ENCODE data around the gene THSD7B.

The THSD7B gene

DNA sequence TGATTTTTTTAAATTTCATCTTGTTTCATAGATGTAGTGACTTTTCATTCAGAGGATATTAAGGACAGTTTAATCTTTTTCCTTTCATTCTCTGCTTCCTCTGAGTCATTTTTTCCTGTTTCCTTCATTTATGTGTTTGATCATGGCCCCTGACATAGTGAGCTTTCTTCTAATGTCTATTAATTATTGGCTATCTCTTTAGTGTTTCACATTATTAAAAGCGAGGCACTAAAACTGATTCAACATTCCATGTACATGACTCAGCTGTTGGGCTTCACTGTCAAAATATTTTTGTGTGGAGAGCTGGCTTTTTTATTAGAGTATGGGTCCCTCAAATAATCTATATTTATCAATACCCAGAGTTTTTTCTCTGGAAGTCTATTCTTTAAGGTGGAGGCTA is 125.8 kb downstream of the THSD7B start:
- Mint-ChIP-seq H3K4me1 (no peaks in the 10 kb centered on the region), H3K9me3 (no peaks in the 10 kb centered on the region), H3K4me3 (no peak overlapping the region), H3K27me3 (ENCODE audit: low read depth, poor library complexity) (peaks cover 3% of the 10 kb centered on the region), H3K36me3 (ENCODE audit: low read depth) (no peaks in the 10 kb centered on the region), H3K27ac (no peak overlapping the region)
- DNase-seq = no peak
- TF ChIP-seq, protein P1, sequence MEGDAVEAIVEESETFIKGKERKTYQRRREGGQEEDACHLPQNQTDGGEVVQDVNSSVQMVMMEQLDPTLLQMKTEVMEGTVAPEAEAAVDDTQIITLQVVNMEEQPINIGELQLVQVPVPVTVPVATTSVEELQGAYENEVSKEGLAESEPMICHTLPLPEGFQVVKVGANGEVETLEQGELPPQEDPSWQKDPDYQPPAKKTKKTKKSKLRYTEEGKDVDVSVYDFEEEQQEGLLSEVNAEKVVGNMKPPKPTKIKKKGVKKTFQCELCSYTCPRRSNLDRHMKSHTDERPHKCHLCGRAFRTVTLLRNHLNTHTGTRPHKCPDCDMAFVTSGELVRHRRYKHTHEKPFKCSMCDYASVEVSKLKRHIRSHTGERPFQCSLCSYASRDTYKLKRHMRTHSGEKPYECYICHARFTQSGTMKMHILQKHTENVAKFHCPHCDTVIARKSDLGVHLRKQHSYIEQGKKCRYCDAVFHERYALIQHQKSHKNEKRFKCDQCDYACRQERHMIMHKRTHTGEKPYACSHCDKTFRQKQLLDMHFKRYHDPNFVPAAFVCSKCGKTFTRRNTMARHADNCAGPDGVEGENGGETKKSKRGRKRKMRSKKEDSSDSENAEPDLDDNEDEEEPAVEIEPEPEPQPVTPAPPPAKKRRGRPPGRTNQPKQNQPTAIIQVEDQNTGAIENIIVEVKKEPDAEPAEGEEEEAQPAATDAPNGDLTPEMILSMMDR (IDR thresholded peaks at IDR 0.05) = no peak

DNA sequence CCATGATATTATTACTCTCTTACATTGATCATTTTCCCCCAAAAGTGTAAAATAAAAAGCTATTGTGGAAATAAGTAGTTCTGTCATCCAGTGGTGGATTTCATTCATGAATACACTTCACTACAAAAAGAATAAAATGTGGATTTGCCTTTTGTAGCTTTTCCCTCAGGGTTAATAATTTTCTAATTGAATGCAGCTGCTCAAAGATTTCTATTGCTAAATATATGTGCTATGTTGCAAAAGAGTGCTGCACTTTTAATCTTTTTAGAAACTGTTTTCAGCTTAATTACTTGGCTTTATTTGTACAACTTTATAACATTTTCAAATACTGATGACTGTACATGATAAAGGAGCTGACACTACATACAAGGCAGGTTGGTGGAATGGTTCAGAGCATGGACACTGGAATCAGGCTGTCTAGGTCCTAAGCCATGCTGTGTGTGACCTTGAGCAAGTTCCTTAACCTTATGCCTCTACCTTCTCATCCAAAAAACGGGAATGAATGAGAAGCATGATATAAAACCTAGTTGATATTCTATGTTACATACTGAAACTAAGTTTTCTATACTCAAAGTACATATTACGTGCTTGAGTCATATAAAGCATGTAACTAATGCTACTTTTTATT is 128.8 kb downstream of the THSD7B start:
- no peaks in the 10 kb centered on the region for H3K36me3 Mint-ChIP-seq (ENCODE audit: low read depth)
- DNase-seq = no peak
- no peaks in the 10 kb centered on the region for H3K4me1 Mint-ChIP-seq
- H3K27ac Mint-ChIP-seq = no peak overlapping the region
- peaks cover 4% of the 10 kb centered on the region for H3K9me3 Mint-ChIP-seq
- TF ChIP-seq, protein P1 (IDR thresholded peaks at IDR 0.05) = no peak
- H3K27me3 Mint-ChIP-seq (ENCODE audit: low read depth, poor library complexity) = peaks cover 7% of the 10 kb centered on the region
- no peak overlapping the region for H3K4me3 Mint-ChIP-seq

DNA sequence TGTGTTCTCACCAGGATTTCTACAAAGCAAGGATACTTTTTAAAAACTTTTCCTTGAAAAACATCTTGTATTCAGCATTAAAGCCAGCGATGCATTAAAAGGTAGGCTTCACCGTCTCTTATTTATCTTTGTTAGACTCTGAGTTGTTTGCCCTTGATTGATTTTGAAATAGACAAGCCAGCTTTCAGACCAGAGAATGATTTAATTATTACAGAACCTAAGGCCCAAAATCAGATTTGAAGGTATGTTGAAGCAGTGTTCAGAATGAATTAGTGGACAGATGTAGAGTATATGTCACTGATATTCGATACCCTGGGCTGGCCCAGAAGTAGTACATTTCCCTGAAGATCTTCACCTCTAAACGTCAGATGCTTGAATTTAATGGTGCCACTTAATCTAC is 136.4 kb downstream of the THSD7B start:
- peaks cover 4% of the 10 kb centered on the region for H3K9me3 Mint-ChIP-seq
- H3K27ac Mint-ChIP-seq = no peak overlapping the region
- H3K36me3 Mint-ChIP-seq (ENCODE audit: low read depth) = no peaks in the 10 kb centered on the region
- H3K4me3 Mint-ChIP-seq = no peak overlapping the region
- H3K27me3 Mint-ChIP-seq (ENCODE audit: low read depth, poor library complexity) = peaks cover 8% of the 10 kb centered on the region
- peaks cover 10% of the 10 kb centered on the region for H3K4me1 Mint-ChIP-seq
- DNase-seq = no peak
- TF ChIP-seq, protein P1 (IDR thresholded peaks at IDR 0.05) = no peak

DNA sequence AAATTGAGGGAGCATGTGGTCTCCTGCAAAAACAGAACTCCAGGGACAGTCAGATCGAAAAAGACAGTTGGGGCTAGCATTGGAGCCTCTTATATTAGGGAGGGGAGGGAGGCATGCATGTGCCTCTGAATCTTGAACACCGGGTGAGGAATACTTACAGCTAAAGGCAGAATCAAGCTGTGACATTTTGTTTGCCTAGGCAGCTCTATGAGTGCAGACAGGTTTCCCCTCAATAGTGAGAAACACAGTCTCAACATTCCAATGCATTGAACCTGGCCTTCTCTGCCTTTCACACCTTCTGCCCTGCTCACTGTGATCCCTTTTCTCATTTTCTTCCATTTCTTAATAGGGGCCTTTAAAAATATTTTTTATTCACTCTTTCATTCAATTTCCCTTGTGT is 140.4 kb downstream of the THSD7B start:
- TF ChIP-seq, protein P1 (IDR thresholded peaks at IDR 0.05) = no peak
- H3K27me3 Mint-ChIP-seq (ENCODE audit: low read depth, poor library complexity) = peaks cover 7% of the 10 kb centered on the region
- no peak overlapping the region for H3K4me3 Mint-ChIP-seq
- H3K27ac Mint-ChIP-seq = no peak overlapping the region
- H3K9me3 Mint-ChIP-seq = no peaks in the 10 kb centered on the region
- peaks cover 10% of the 10 kb centered on the region for H3K4me1 Mint-ChIP-seq
- H3K36me3 Mint-ChIP-seq (ENCODE audit: low read depth) = no peaks in the 10 kb centered on the region
- no peak for DNase-seq

DNA sequence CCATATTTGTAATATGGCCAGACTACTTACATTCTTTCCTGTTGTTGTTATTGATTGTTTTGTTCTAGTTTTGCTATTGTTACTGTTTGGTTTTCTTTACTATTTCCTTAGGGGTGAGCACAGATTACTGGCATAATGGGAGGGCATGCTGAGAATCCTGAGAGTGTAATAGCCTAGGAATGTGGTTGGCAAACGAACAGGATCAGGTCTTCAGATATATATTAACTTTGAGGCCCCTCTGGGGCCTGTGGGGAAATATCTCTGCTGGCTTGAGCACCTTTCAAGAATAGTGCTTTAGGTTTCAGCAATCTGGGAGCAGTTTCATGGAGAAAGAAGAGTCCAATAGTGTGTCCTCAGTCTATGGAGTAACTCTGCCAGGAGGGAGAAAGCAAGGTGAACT is 144.4 kb downstream of the THSD7B start:
- no peaks in the 10 kb centered on the region for H3K36me3 Mint-ChIP-seq (ENCODE audit: low read depth)
- no peaks in the 10 kb centered on the region for H3K4me1 Mint-ChIP-seq
- H3K27ac Mint-ChIP-seq = no peak overlapping the region
- H3K27me3 Mint-ChIP-seq (ENCODE audit: low read depth, poor library complexity) = peaks cover 3% of the 10 kb centered on the region
- no peak overlapping the region for H3K4me3 Mint-ChIP-seq
- TF ChIP-seq, protein P1 (IDR thresholded peaks at IDR 0.05) = no peak
- peaks cover 7% of the 10 kb centered on the region for H3K9me3 Mint-ChIP-seq
- DNase-seq = no peak

DNA sequence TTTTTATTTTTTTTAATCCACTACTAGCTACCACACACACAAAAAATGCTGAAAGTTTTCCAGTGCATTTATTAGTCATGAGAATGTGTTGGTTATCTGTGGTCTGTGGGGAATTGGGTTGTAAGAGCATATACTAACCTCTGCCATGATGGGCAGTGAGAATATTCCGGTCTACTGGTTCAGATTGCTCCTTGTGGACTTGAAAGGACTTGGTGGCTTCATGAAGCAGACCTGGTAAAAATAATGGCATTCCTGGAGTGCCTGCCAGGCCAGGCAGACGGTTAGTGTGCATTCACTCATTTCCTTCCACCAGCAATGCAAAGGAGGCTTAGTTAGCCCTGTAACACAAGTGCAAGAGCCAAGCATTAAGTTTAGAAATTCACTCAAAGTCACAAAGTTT is 150.8 kb downstream of the THSD7B start:
- Mint-ChIP-seq H3K4me3 (no peak overlapping the region), H3K27me3 (ENCODE audit: low read depth, poor library complexity) (peaks cover 9% of the 10 kb centered on the region), H3K27ac (no peak overlapping the region), H3K4me1 (peaks cover 8% of the 10 kb centered on the region), H3K36me3 (ENCODE audit: low read depth) (no peaks in the 10 kb centered on the region), H3K9me3 (peaks cover 7% of the 10 kb centered on the region)
- TF ChIP-seq, protein P1 (IDR thresholded peaks at IDR 0.05) = no peak
- no peak for DNase-seq

Measured in nephron progenitor cell (in vitro differentiated cells).